Skeletal muscle satellite cell (primary cell): Measurements from ENCODE around the gene NCR3LG1.

Source experiments
- H3K27me3 ChIP-seq: 2 replicates; pipeline ENCODE4 v1.7.0; 2013; ENCODE audit warnings: low read length; ENCODE audit not compliant: control insufficient read depth, insufficient read depth
- H3K36me3 ChIP-seq: 2 replicates; pipeline ENCODE4 v1.7.0; 2013; ENCODE audit warnings: mild to moderate bottlenecking, control low read depth, low read length; ENCODE audit not compliant: insufficient read depth
- H3K4me1 ChIP-seq: 2 replicates; pipeline ENCODE4 v1.7.0; 2013; ENCODE audit warnings: low read length; ENCODE audit not compliant: control insufficient read depth, insufficient read depth
- H3K4me2 ChIP-seq: 2 replicates; pipeline ENCODE4 v1.7.0; 2013; ENCODE audit warnings: mild to moderate bottlenecking, low read length
- H3K4me3 ChIP-seq: 2 replicates; pipeline ENCODE4 v1.7.0; 2013; ENCODE audit warnings: low read length
- H3K9ac ChIP-seq: 2 replicates; pipeline ENCODE4 v1.7.0; 2013; ENCODE audit warnings: mild to moderate bottlenecking, low read depth, low read length, moderate library complexity
- H3K9me3 ChIP-seq: replicated peaks from 2 replicates; pipeline ENCODE4 v1.7.0; 2013; ENCODE audit warnings: mild to moderate bottlenecking, control low read depth, low read length

NCR3LG1 gene

GRCh38 chr11:17350455-17351171, 987 bp upstream of the NCR3LG1 start:
- H3K4me2 ChIP-seq = peak overlapping the region; percentile 99
- H3K9me3 ChIP-seq = no peaks in the 10 kb centered on the region
- peaks cover 19% of the 10 kb centered on the region for H3K4me1 ChIP-seq
- H3K4me3 ChIP-seq = no peak overlapping the region
- no peaks in the 10 kb centered on the region for H3K27me3 ChIP-seq
- H3K36me3 ChIP-seq = no peaks in the 10 kb centered on the region
- no peak overlapping the region for H3K9ac ChIP-seq

GRCh38 chr11:17351172-17351509, 459 bp upstream of the NCR3LG1 start:
- Histone ChIP-seq H3K27me3 (no peaks in the 10 kb centered on the region), H3K9me3 (no peaks in the 10 kb centered on the region), H3K4me3 (peak overlapping the region; percentile 77), H3K4me1 (peaks cover 19% of the 10 kb centered on the region), H3K36me3 (no peaks in the 10 kb centered on the region), H3K9ac (peak overlapping the region; percentile 75), H3K4me2 (peak overlapping the region; percentile 99)

GRCh38 chr11:17352950-17353820, 1.6 kb downstream of the NCR3LG1 start:
- H3K4me3 ChIP-seq = peak overlapping the region; percentile 77
- H3K4me2 ChIP-seq = peak overlapping the region; percentile 99
- no peaks in the 10 kb centered on the region for H3K9me3 ChIP-seq
- no peaks in the 10 kb centered on the region for H3K27me3 ChIP-seq
- peak overlapping the region; percentile 75 for H3K9ac ChIP-seq
- H3K4me1 ChIP-seq = peaks cover 19% of the 10 kb centered on the region
- no peaks in the 10 kb centered on the region for H3K36me3 ChIP-seq

- Histone ChIP-seq H3K4me1 (peaks cover 19% of the 10 kb centered on the region), H3K4me2 (peak overlapping the region; percentile 99), H3K36me3 (no peaks in the 10 kb centered on the region), H3K9me3 (no peaks in the 10 kb centered on the region), H3K27me3 (no peaks in the 10 kb centered on the region), H3K4me3 (peak overlapping the region; percentile 77), H3K9ac (peak overlapping the region; percentile 75)
Observed at GRCh38 chr11:17353821-17354600, 2.4 kb downstream of the NCR3LG1 start.

GRCh38 chr11:17354601-17354991, 3.0 kb downstream of the NCR3LG1 start:
- no peak overlapping the region for H3K4me3 ChIP-seq
- no peaks in the 10 kb centered on the region for H3K36me3 ChIP-seq
- H3K27me3 ChIP-seq = no peaks in the 10 kb centered on the region
- peak overlapping the region; percentile 99 for H3K4me2 ChIP-seq
- H3K9ac ChIP-seq = no peak overlapping the region
- no peaks in the 10 kb centered on the region for H3K9me3 ChIP-seq
- H3K4me1 ChIP-seq = peaks cover 19% of the 10 kb centered on the region

- H3K36me3 ChIP-seq = peaks cover 34% of the 10 kb centered on the region
- no peak overlapping the region for H3K4me3 ChIP-seq
- H3K4me1 ChIP-seq = no peaks in the 10 kb centered on the region
- H3K9ac ChIP-seq = no peak overlapping the region
- peaks cover 25% of the 10 kb centered on the region for H3K9me3 ChIP-seq
- no peaks in the 10 kb centered on the region for H3K27me3 ChIP-seq
- no peak overlapping the region for H3K4me2 ChIP-seq
Observed at GRCh38 chr11:17366495-17366894, 14.9 kb downstream of the NCR3LG1 start.

- Histone ChIP-seq H3K36me3 (peaks cover 53% of the 10 kb centered on the region), H3K9me3 (peaks cover 39% of the 10 kb centered on the region), H3K4me1 (no peaks in the 10 kb centered on the region), H3K27me3 (no peaks in the 10 kb centered on the region), H3K4me2 (no peak overlapping the region), H3K4me3 (no peak overlapping the region), H3K9ac (no peak overlapping the region)
Observed at GRCh38 chr11:17368551-17368950, 17.0 kb downstream of the NCR3LG1 start.

GRCh38 chr11:17369094-17369493, 17.5 kb downstream of the NCR3LG1 start:
- no peak overlapping the region for H3K4me3 ChIP-seq
- H3K9ac ChIP-seq = no peak overlapping the region
- H3K27me3 ChIP-seq = no peaks in the 10 kb centered on the region
- H3K36me3 ChIP-seq = peaks cover 55% of the 10 kb centered on the region
- no peak overlapping the region for H3K4me2 ChIP-seq
- H3K9me3 ChIP-seq = peaks cover 39% of the 10 kb centered on the region
- no peaks in the 10 kb centered on the region for H3K4me1 ChIP-seq

- H3K4me3 ChIP-seq = no peak overlapping the region
- no peak overlapping the region for H3K4me2 ChIP-seq
- peaks cover 39% of the 10 kb centered on the region for H3K9me3 ChIP-seq
- no peaks in the 10 kb centered on the region for H3K27me3 ChIP-seq
- no peaks in the 10 kb centered on the region for H3K4me1 ChIP-seq
- H3K36me3 ChIP-seq = peaks cover 55% of the 10 kb centered on the region
- H3K9ac ChIP-seq = no peak overlapping the region
Observed at GRCh38 chr11:17369684-17370243, 18.2 kb downstream of the NCR3LG1 start.

- peaks cover 39% of the 10 kb centered on the region for H3K9me3 ChIP-seq
- H3K9ac ChIP-seq = no peak overlapping the region
- no peaks in the 10 kb centered on the region for H3K4me1 ChIP-seq
- H3K4me3 ChIP-seq = no peak overlapping the region
- no peak overlapping the region for H3K4me2 ChIP-seq
- peaks cover 55% of the 10 kb centered on the region for H3K36me3 ChIP-seq
- no peaks in the 10 kb centered on the region for H3K27me3 ChIP-seq
Observed at GRCh38 chr11:17371614-17372013, 20.0 kb downstream of the NCR3LG1 start.

- H3K9ac ChIP-seq = no peak overlapping the region
- peaks cover 30% of the 10 kb centered on the region for H3K36me3 ChIP-seq
- H3K4me3 ChIP-seq = no peak overlapping the region
- no peak overlapping the region for H3K4me2 ChIP-seq
- H3K4me1 ChIP-seq = no peaks in the 10 kb centered on the region
- no peaks in the 10 kb centered on the region for H3K27me3 ChIP-seq
- peaks cover 21% of the 10 kb centered on the region for H3K9me3 ChIP-seq
Observed at GRCh38 chr11:17375547-17375946, 23.9 kb downstream of the NCR3LG1 start.
